ENCODE results near the gene STEAP1B. TPM values are rescaled to one million over a fixed set of nuclear protein-coding genes. Genes with fewer than 3 reads are reported as not detected.

The STEAP1B gene
- total and polyA plus RNA-seq, 8 donors = 0.13 to 1.6 TPM; not detected in 6

DNA sequence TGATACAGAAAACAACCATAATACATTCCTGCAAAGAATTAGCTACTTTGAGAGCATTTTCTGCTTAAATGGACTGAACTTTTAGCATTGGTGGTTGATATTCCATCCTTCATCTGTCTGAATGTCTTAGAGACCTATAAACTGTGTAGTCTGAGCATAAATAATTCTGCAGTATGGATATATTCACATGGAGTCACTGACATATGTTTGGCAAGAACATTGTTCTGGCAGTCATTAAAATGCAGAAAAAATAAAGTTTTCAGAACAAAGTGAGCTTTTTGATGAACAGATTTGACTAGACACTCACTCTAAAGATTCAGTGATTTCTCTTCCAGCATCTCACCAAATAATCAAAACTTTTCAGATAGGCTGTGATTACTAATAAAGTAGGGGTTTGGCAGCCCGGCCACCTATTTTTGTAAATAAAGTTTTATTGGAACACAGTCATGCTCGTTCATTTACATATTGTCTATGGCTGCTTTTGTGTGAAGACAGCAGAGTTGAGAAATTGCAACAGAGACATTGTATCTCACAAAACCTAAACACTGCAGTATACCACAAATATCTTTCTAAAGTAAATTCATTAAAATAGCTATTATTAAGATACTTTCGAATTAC lies 98.9 kb downstream of the STEAP1B start:
- TF ChIP-seq EP300 (IDR thresholded peaks at IDR 0.05) (no peak), CTCF (IDR thresholded peaks at IDR 0.05) (no peak), POLR2AphosphoS5 (IDR thresholded peaks at IDR 0.05) (no peak), POLR2A (IDR thresholded peaks at IDR 0.05) (no peak)
- no peaks in the 10 kb centered on the region for H3K9me3 ChIP-seq
- H3K27me3 ChIP-seq = no peaks in the 10 kb centered on the region
- 75 to 93% (median 77%) methylated on average over 3 of the region's 3 CpGs for WGBS, 5 donors
- H3K4me3 ChIP-seq = no peak overlapping the region
- intact Hi-C loops (cut with DNase I; ENCODE audit: low total_unique reads) = no loop called here
- no peak for DNase-seq
- no peaks in the 10 kb centered on the region for H3K4me1 ChIP-seq
- H3K27ac ChIP-seq = no peak overlapping the region
- H3K36me3 ChIP-seq = no peaks in the 10 kb centered on the region

GRCh38 chr7:22400150-22400814 lies 99.7 kb downstream of the STEAP1B start:
- H3K36me3 ChIP-seq = no peaks in the 10 kb centered on the region
- WGBS, 5 donors = 70 to 76% (median 76%) methylated on average over 10 of the region's 10 CpGs
- DNase-seq = no peak
- TF ChIP-seq CTCF (IDR thresholded peaks at IDR 0.05) (no peak), EP300 (IDR thresholded peaks at IDR 0.05) (no peak), POLR2A (IDR thresholded peaks at IDR 0.05) (no peak), POLR2AphosphoS5 (IDR thresholded peaks at IDR 0.05) (no peak)
- H3K9me3 ChIP-seq = no peaks in the 10 kb centered on the region
- no peaks in the 10 kb centered on the region for H3K27me3 ChIP-seq
- H3K27ac ChIP-seq = no peak overlapping the region
- no peak overlapping the region for H3K4me3 ChIP-seq
- intact Hi-C loops (cut with DNase I; ENCODE audit: low total_unique reads) = no loop called here
- H3K4me1 ChIP-seq = no peaks in the 10 kb centered on the region

DNA sequence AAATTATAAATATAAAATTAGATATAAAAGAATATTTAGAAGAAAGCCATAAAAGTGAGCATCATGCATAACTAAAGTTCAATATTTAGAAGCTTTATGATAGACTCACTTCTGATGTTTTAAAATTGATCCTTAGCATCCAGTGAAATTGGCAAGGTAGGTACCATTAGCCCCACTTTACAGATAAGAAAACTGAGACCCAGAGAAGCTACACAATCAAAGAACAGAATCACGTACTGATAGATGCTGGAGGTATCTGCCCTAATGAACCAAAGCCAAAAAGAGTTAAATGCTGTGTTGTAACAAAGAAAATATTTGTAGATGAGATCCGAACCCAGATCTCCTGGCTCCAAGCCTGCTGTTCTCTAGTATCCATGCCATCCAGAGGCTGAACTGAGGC lies 100.4 kb downstream of the STEAP1B start:
- intact Hi-C loops (cut with DNase I; ENCODE audit: low total_unique reads) = no loop called here
- TF ChIP-seq EP300 (IDR thresholded peaks at IDR 0.05) (no peak), POLR2A (IDR thresholded peaks at IDR 0.05) (no peak), POLR2AphosphoS5 (IDR thresholded peaks at IDR 0.05) (no peak), CTCF (IDR thresholded peaks at IDR 0.05) (no peak)
- WGBS, 5 donors = 58 to 78% (median 67%) methylated on average over 2 of the region's 2 CpGs

DNA sequence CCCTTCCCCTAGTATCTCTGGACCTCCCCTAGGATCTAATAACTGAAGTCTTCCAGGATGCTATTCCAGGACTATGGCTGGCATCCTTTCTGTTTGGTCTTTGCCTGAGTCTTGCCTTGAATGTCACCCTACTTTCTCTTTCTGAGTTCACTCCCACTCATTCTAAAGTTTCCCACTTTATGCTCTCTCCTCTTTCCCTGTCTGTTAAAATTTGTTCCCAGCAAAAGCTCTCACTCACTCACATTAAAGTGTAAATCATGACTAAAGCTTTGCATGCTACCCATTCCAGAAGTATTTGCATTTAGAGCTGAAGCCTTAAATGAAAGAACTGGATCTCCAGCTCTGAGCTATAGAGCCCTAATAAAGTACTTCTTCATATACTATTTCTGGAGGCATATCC lies 100.9 kb downstream of the STEAP1B start:
- Histone ChIP-seq H3K4me1 (no peaks in the 10 kb centered on the region), H3K9me3 (no peaks in the 10 kb centered on the region), H3K27ac (no peak overlapping the region), H3K36me3 (no peaks in the 10 kb centered on the region), H3K27me3 (no peaks in the 10 kb centered on the region), H3K4me3 (no peak overlapping the region)
- intact Hi-C loops (cut with DNase I; ENCODE audit: low total_unique reads) = no loop called here
- TF ChIP-seq CTCF (IDR thresholded peaks at IDR 0.05) (no peak), POLR2AphosphoS5 (IDR thresholded peaks at IDR 0.05) (no peak), EP300 (IDR thresholded peaks at IDR 0.05) (no peak), POLR2A (IDR thresholded peaks at IDR 0.05) (no peak)
- DNase-seq = no peak

More for the DNA sequence above, 100.4 kb downstream of the STEAP1B start:
- Histone ChIP-seq H3K4me3 (no peak overlapping the region), H3K9me3 (no peaks in the 10 kb centered on the region), H3K36me3 (no peaks in the 10 kb centered on the region), H3K27ac (no peak overlapping the region), H3K27me3 (no peaks in the 10 kb centered on the region), H3K4me1 (no peaks in the 10 kb centered on the region)
- no peak for DNase-seq
